Activated B cell treated with CpG ODN at 0.5 μM for 24 hours (primary cell): Measurements from ENCODE around the gene ITPKC. TPM values are rescaled to one million over a fixed set of nuclear protein-coding genes. Genes with fewer than 3 reads are reported as not detected.

Experiments
- ATAC-seq: fragments of 200-7000 bp; cut with Tn5 transposase; one replicate; pipeline ENCODE4 v1.10.0; 2021; ENCODE audit warnings: low read depth, mild to moderate bottlenecking, moderate library complexity
- CTCF ChIA-PET: fragments of 350-600 bp; sonication (Branson Sonifier 250); formaldehyde crosslinking; loops from one replicate; lab custom pipeline; 2021; ENCODE audit warnings: antibody characterized with exemption; lab: Charles Lee
- POLR2A ChIA-PET: fragments of 350-600 bp; sonication (Branson Sonifier 250); formaldehyde crosslinking; loops from one replicate; lab custom pipeline; 2021; ENCODE audit warnings: antibody characterized with exemption; lab: Charles Lee
- DNase-seq: peaks from one replicate; pipeline ENCODE4 v3.0.0; 2022
- H3K27ac Mint-ChIP-seq: one replicate; pipeline ENCODE4 v1.8.0; 2020; ENCODE audit warnings: mixed read lengths
- H3K27me3 Mint-ChIP-seq: one replicate; pipeline ENCODE4 v1.8.0; 2021; ENCODE audit warnings: mixed read lengths
- H3K36me3 Mint-ChIP-seq: one replicate; pipeline ENCODE4 v1.8.0; 2021; ENCODE audit warnings: low read depth, mixed read lengths
- H3K4me1 Mint-ChIP-seq: one replicate; pipeline ENCODE4 v1.8.0; 2021; ENCODE audit warnings: mixed read lengths
- H3K4me3 Mint-ChIP-seq: one replicate; pipeline ENCODE4 v1.8.0; 2020; ENCODE audit warnings: mild to moderate bottlenecking, mixed read lengths
- H3K9me3 Mint-ChIP-seq: one replicate; pipeline ENCODE4 v1.8.0; 2020; ENCODE audit warnings: mixed read lengths
- CTCF ChIP-seq: fragments of 200-600 bp; IDR thresholded peaks from one replicate; pipeline ENCODE4 v1.8.0; 2022; ENCODE audit warnings: antibody characterized with exemption, mild to moderate bottlenecking
- intact Hi-C: fragments of 100-400 bp; cut with micrococcal nuclease; formaldehyde crosslinking; loops from one replicate; pipeline ENCODE4 v1.15.1; 2024
- total RNA-seq: library from RNA; stranded (reverse); gene quantifications from 2 replicates; pipeline ENCODE4 v1.2.3, GENCODE V29; 2022

The ITPKC gene
- total RNA-seq, 1 donor from 2014 or later = 13.3 TPM

GRCh38 chr19:40775632-40776022 is 58.7 kb downstream of the ITPKC start:
- POLR2A ChIA-PET = interaction anchor here (3.5 to 6.7 kb wide), 3 partner anchors 23 to 488 kb away, joined by 37 to 351 read pairs (median 287); partner anchors contain the start of genes ACTMAP, EGLN2, HNRNPUL1 and SNRPA
- Mint-ChIP-seq H3K4me3 (peak overlapping the region; percentile 44), H3K36me3 (peaks cover 37% of the 10 kb centered on the region), H3K27ac (peak overlapping the region; percentile 30), H3K27me3 (no peaks in the 10 kb centered on the region), H3K9me3 (peaks cover 4% of the 10 kb centered on the region), H3K4me1 (peaks cover 67% of the 10 kb centered on the region)
- intact Hi-C loops = loop anchor here (2.0 to 10.0 kb wide), 4 partner anchors 171 to 1179 kb away; partner anchors contain the start of genes AKT2 and RABAC1
- CTCF ChIA-PET = interaction anchor here (4.1 kb wide), 1 partner anchor 31 kb away, joined by 23 read pairs; no protein-coding TSS in a partner anchor
- no peak for ATAC-seq
- no peak for TF ChIP-seq CTCF
- no peak for DNase-seq

- no peaks in the 10 kb centered on the region for H3K9me3 Mint-ChIP-seq
- ChIA-PET CTCF (interaction anchor here (3.8 to 4.1 kb wide), 2 partner anchors 24 to 31 kb away, joined by 23 to 25 read pairs; partner anchors contain the start of genes ACTMAP and SNRPA), POLR2A (interaction anchor here (0.7 to 6.7 kb wide), 9 partner anchors 8 to 1360 kb away, joined by 3 to 351 read pairs (median 50); partner anchors contain the start of genes ACTMAP, COQ8B, EGLN2 and HNRNPUL1)
These were observed 59.5 kb downstream of the ITPKC start for GRCh38 chr19:40776364-40776763.

GRCh38 chr19:40776932-40777644 is 60.2 kb downstream of the ITPKC start:
- DNase-seq (peak; percentile 72), ATAC-seq (peak; percentile 62)
- peaks cover 34% of the 10 kb centered on the region for H3K36me3 Mint-ChIP-seq
- no peak for TF ChIP-seq CTCF
- no peaks in the 10 kb centered on the region for H3K9me3 Mint-ChIP-seq
- intact Hi-C loops = loop anchor here (1.0 to 10.0 kb wide), 9 partner anchors 21 to 1178 kb away; partner anchors contain the start of genes ACTMAP, AKT2 and RABAC1
- ChIA-PET POLR2A (interaction anchor here (0.6 to 6.7 kb wide), 42 partner anchors 9 to 1928 kb away, joined by 3 to 351 read pairs (median 8); partner anchors contain the start of genes ACTMAP, AKT2, B9D2 and C19orf47), CTCF (interaction anchor here (1.5 to 4.1 kb wide), 5 partner anchors 21 to 114 kb away, joined by 3 to 25 read pairs (median 18); partner anchors contain the start of genes ACTMAP, EGLN2 and SNRPA)
- peak overlapping the region; percentile 99 for H3K27ac Mint-ChIP-seq
- peak overlapping the region; percentile 98 for H3K4me3 Mint-ChIP-seq
- peaks cover 73% of the 10 kb centered on the region for H3K4me1 Mint-ChIP-seq
- H3K27me3 Mint-ChIP-seq = no peaks in the 10 kb centered on the region

More at GRCh38 chr19:40776364-40776763, 59.5 kb downstream of the ITPKC start:
- peak overlapping the region; percentile 99 for H3K27ac Mint-ChIP-seq
- H3K27me3 Mint-ChIP-seq = no peaks in the 10 kb centered on the region
- H3K4me3 Mint-ChIP-seq = peak overlapping the region; percentile 15
- ATAC-seq = no peak
- no peak for DNase-seq
- intact Hi-C loops = loop anchor here (2.0 to 10.0 kb wide), 4 partner anchors 172 to 1178 kb away; partner anchors contain the start of genes AKT2 and RABAC1
- peaks cover 34% of the 10 kb centered on the region for H3K36me3 Mint-ChIP-seq
- TF ChIP-seq CTCF = no peak
- H3K4me1 Mint-ChIP-seq = peaks cover 68% of the 10 kb centered on the region

- Mint-ChIP-seq H3K36me3 (peaks cover 39% of the 10 kb centered on the region), H3K27ac (peak overlapping the region; percentile 99), H3K9me3 (no peaks in the 10 kb centered on the region), H3K4me1 (peaks cover 74% of the 10 kb centered on the region), H3K4me3 (peak overlapping the region; percentile 98), H3K27me3 (no peaks in the 10 kb centered on the region)
- DNase-seq (no peak), ATAC-seq (no peak)
- no peak for TF ChIP-seq CTCF
- CTCF ChIA-PET = interaction anchor here (1.5 to 4.1 kb wide), 5 partner anchors 20 to 114 kb away, joined by 3 to 25 read pairs (median 18); partner anchors contain the start of genes ACTMAP, EGLN2 and SNRPA
- intact Hi-C loops = loop anchor here (1.0 to 10.0 kb wide), 9 partner anchors 21 to 1177 kb away; partner anchors contain the start of genes ACTMAP, AKT2 and RABAC1
- POLR2A ChIA-PET = interaction anchor here (0.6 to 6.7 kb wide), 46 partner anchors 9 to 1929 kb away, joined by 3 to 351 read pairs (median 8); partner anchors contain the start of genes ACTMAP, AKT2, B9D2 and C19orf47
These were observed 60.7 kb downstream of the ITPKC start for GRCh38 chr19:40777645-40777936.
